GM19099 (cell line): ENCODE data around the gene MIER3.
A peak's percentile ranks its signal among the peaks of the same experiment; 100 is the strongest.

ENCODE experiments used
- POLR2A ChIP-seq: IDR thresholded peaks from 3 replicates; pipeline ENCODE4 v1.6.1; 2011; ENCODE audit warnings: low read depth; ENCODE audit not compliant: insufficient read length; ENCODE audit errors: extremely low read depth

Gene MIER3

GRCh38 chr5:56918054-56918453 lies 33.9 kb downstream of the MIER3 start:
- no peak for TF ChIP-seq POLR2A

- TF ChIP-seq POLR2A = no peak
These were observed 34.4 kb downstream of the MIER3 start for GRCh38 chr5:56917534-56917933.

- TF ChIP-seq POLR2A = no peak
These were observed 37.2 kb downstream of the MIER3 start for GRCh38 chr5:56914678-56915077.

GRCh38 chr5:56913766-56914165 lies 38.2 kb downstream of the MIER3 start:
- no peak for TF ChIP-seq POLR2A

- TF ChIP-seq POLR2A = no peak
These were observed 41.5 kb downstream of the MIER3 start for GRCh38 chr5:56910210-56910965.

GRCh38 chr5:56909294-56910209 lies 42.4 kb downstream of the MIER3 start, which contains the start of gene SETD9:
Gene SETD9, plus strand, starts transcription at chr5:56909596. Its CDS starts 50 bp downstream, at chr5:56909646.
- peak; percentile 98 for TF ChIP-seq POLR2A

- TF ChIP-seq POLR2A = no peak
These were observed 43.0 kb downstream of the MIER3 start for GRCh38 chr5:56908942-56909293.

GRCh38 chr5:56900858-56901578 lies 50.9 kb downstream of the MIER3 start:
- TF ChIP-seq POLR2A = no peak

GRCh38 chr5:56900395-56900794 lies 51.5 kb downstream of the MIER3 start:
- no peak for TF ChIP-seq POLR2A

GRCh38 chr5:56898213-56898612 lies 53.7 kb downstream of the MIER3 start:
- TF ChIP-seq POLR2A = no peak

GRCh38 chr5:56896763-56897162 lies 55.2 kb downstream of the MIER3 start:
- no peak for TF ChIP-seq POLR2A

GRCh38 chr5:56893251-56893951 lies 58.5 kb downstream of the MIER3 start:
- no peak for TF ChIP-seq POLR2A

GRCh38 chr5:56881571-56881970 lies 70.4 kb downstream of the MIER3 start:
- TF ChIP-seq POLR2A = no peak

- no peak for TF ChIP-seq POLR2A
These were observed 75.6 kb downstream of the MIER3 start for GRCh38 chr5:56876327-56876726.

- TF ChIP-seq POLR2A = no peak
These were observed 78.9 kb downstream of the MIER3 start for GRCh38 chr5:56873056-56873455.
